NK-92 treated with Interleukin-12 subunit alpha and Interleukin-12 subunit beta, amount 100 ng/mL, for 24 hours (cell line): Measurements from ENCODE around the gene CAMSAP2.

Experiments
- DNase-seq: peaks from one replicate; lab custom pipeline; 2025; lab: John Stamatoyannopoulos, UW

The CAMSAP2 gene

GRCh38 chr1:200850554-200850953 lies 111.9 kb downstream of the CAMSAP2 start:
- no peak for DNase-seq

- no peak for DNase-seq
These were observed 118.1 kb downstream of the CAMSAP2 start for GRCh38 chr1:200856716-200857357.

- DNase-seq = no peak
These were observed 119.1 kb downstream of the CAMSAP2 start for GRCh38 chr1:200857804-200858203.

GRCh38 chr1:200861937-200862647 lies 123.4 kb downstream of the CAMSAP2 start:
- DNase-seq = no peak

- peak; percentile 43 for DNase-seq
These were observed 124.2 kb downstream of the CAMSAP2 start for GRCh38 chr1:200862713-200863415.

- no peak for DNase-seq
These were observed 127.4 kb downstream of the CAMSAP2 start for GRCh38 chr1:200866116-200866515.

- DNase-seq = peak; percentile 55
These were observed 127.8 kb downstream of the CAMSAP2 start for GRCh38 chr1:200866521-200866920.

GRCh38 chr1:200867018-200867811 lies 128.5 kb downstream of the CAMSAP2 start:
- no peak for DNase-seq

- no peak for DNase-seq
These were observed 130.7 kb downstream of the CAMSAP2 start for GRCh38 chr1:200869376-200869752.

- DNase-seq = peak; percentile 67
These were observed 131.2 kb downstream of the CAMSAP2 start for GRCh38 chr1:200869753-200870391.

GRCh38 chr1:200872446-200873115 lies 133.9 kb downstream of the CAMSAP2 start, which contains the start of gene GPR25:
Gene GPR25, plus strand, starts transcription at chr1:200872981. Its CDS starts 57 bp downstream, at chr1:200873038.
- DNase-seq = no peak

- DNase-seq = no peak
These were observed 134.5 kb downstream of the CAMSAP2 start for GRCh38 chr1:200873116-200873670.

- DNase-seq = no peak
These were observed 135.1 kb downstream of the CAMSAP2 start for GRCh38 chr1:200873671-200874397.

GRCh38 chr1:200874694-200875093 lies 136.0 kb downstream of the CAMSAP2 start:
- DNase-seq = no peak

- DNase-seq = no peak
These were observed 136.7 kb downstream of the CAMSAP2 start for GRCh38 chr1:200875416-200875815.

- DNase-seq = no peak
These were observed 138.3 kb downstream of the CAMSAP2 start for GRCh38 chr1:200877010-200877409.

GRCh38 chr1:200877839-200878551 lies 139.3 kb downstream of the CAMSAP2 start:
- no peak for DNase-seq

GRCh38 chr1:200880212-200880611 lies 141.5 kb downstream of the CAMSAP2 start:
- peak; percentile 49 for DNase-seq

GRCh38 chr1:200883118-200883517 lies 144.4 kb downstream of the CAMSAP2 start:
- DNase-seq = no peak
